HepG2 (cell line): ENCODE measurements around the gene BOLA2B. TPM values are rescaled to one million over a fixed set of nuclear protein-coding genes. Genes with fewer than 3 reads are reported as not detected.

Source experiments
- ATAC-seq: fragments of 200-7000 bp; cut with Tn5 transposase; 3 replicates; pipeline ENCODE4 v1.9.1; 2020; ENCODE audit warnings: mild to moderate bottlenecking, moderate library complexity
- BruUV-seq: library from RNA; stranded (reverse); fragments of 400-500 nt; replicated peaks from 2 replicates; lab custom pipeline; 2021; lab: Mats Ljungman, UMichigan
- CTCF ChIA-PET: fragments of 300-600 bp; formaldehyde crosslinking; extraction: SDS; loops from one replicate; lab custom pipeline; 2021; ENCODE audit warnings: low total read pairs, inconsistent platforms, low intra/inter-chr PET ratio; lab: Yijun Ruan, JAX
- POLR2A ChIA-PET: fragments of 350-600 bp; sonication (Branson Sonifier 250); formaldehyde crosslinking; loops from one replicate; lab custom pipeline; 2020; ENCODE audit warnings: antibody characterized with exemption, inconsistent platforms; lab: Yijun Ruan, JAX
- DNase-seq: peaks from one replicate; pipeline ENCODE4 v3.0.0-alpha.2; 2015; ENCODE audit warnings: low spot score
- FAIRE-seq: peaks from 3 replicates; lab custom pipeline; 2011; peaks lifted over from hg19 to GRCh38; lab: Jason Lieb, UNC
- H2AFZ ChIP-seq: one replicate; pipeline ENCODE4 v1.6.1; 2011; ENCODE audit warnings: low read length, inconsistent platforms
- H3K27ac ChIP-seq: fragments of 300-600 bp; 3 replicates; pipeline ENCODE4 v1.8.0; 2011; ENCODE audit warnings: mixed run types, mild to moderate bottlenecking, mixed read lengths, low read length, inconsistent platforms; ENCODE audit not compliant: insufficient read depth; ENCODE audit errors: extremely low read length
- H3K27me3 ChIP-seq, 2 experiments: fragments of 200-600 bp in 1 of 2; 2 replicates in 1 of 2; 3 replicates in 1 of 2; pipeline versions ENCODE4 v1.6.0 to v1.8.0; 2011; ENCODE audit warnings: low read length in 2 of 2, mild to moderate bottlenecking in 2 of 2, moderate library complexity in 2 of 2, inconsistent platforms in 1 of 2; ENCODE audit not compliant: insufficient read depth in 2 of 2, control insufficient read depth in 1 of 2
- H3K36me3 ChIP-seq, 2 experiments: fragments of 200-600 bp in 1 of 2; replicated peaks in 1 of 2; 2 replicates in 1 of 2; 3 replicates in 1 of 2; pipeline versions ENCODE4 v1.5.1 to v1.8.0; 2011; ENCODE audit warnings: low read length in 2 of 2, inconsistent platforms in 1 of 2; ENCODE audit not compliant: insufficient read depth in 2 of 2, control insufficient read depth in 1 of 2
- H3K4me1 ChIP-seq: 2 replicates; pipeline ENCODE4 v1.5.1; 2012; ENCODE audit warnings: low read length, inconsistent platforms; ENCODE audit not compliant: insufficient read depth
- H3K4me2 ChIP-seq: 2 replicates; pipeline ENCODE4 v1.6.0; 2011; ENCODE audit warnings: low read depth, low read length, inconsistent platforms
- H3K4me3 ChIP-seq, 3 experiments: fragments of 200-600 bp in 1 of 3; sonication (generic), shearing (Covaris generic) in 1 of 3; replicated peaks in 1 of 3; 2 replicates each; pipeline ENCODE4 v1.5.1; 2011 to 2016; ENCODE audit warnings: low read length in 3 of 3, inconsistent platforms in 2 of 3, low read depth in 2 of 3, mild to moderate bottlenecking in 2 of 3, control low read depth in 1 of 3, mixed read lengths in 1 of 3; ENCODE audit not compliant: insufficient read depth in 1 of 3
- H3K79me2 ChIP-seq: one replicate; pipeline ENCODE4 v1.6.1; 2011; ENCODE audit warnings: low read length, inconsistent platforms; ENCODE audit not compliant: insufficient read depth
- H3K9ac ChIP-seq: 2 replicates; pipeline ENCODE4 v1.6.0; 2011; ENCODE audit warnings: mild to moderate bottlenecking, low read depth, low read length, inconsistent platforms; ENCODE audit not compliant: insufficient read depth
- H3K9me3 ChIP-seq: 2 replicates; pipeline ENCODE4 v1.5.1; 2012; ENCODE audit warnings: mild to moderate bottlenecking, low read length
- H4K20me1 ChIP-seq: 2 replicates; pipeline ENCODE4 v1.6.0; 2011; ENCODE audit warnings: inconsistent platforms, mild to moderate bottlenecking, low read length, moderate library complexity; ENCODE audit not compliant: insufficient read depth
- POLR2AphosphoS2 ChIP-seq: IDR thresholded peaks from 2 replicates; pipeline ENCODE4 v1.6.1; 2011; ENCODE audit warnings: low read depth, low read length, improper control_type of control experiment
- RCOR2 ChIP-seq: IDR thresholded peaks from 2 replicates; pipeline ENCODE4 v1.6.1; 2016; ENCODE audit warnings: missing biosample characterization, missing genetic modification reagents
- SETDB1 ChIP-seq: sonication (generic); formaldehyde crosslinking; IDR thresholded peaks from 2 replicates; pipeline ENCODE4 v1.5.1; 2020; ENCODE audit warnings: missing genetic modification reagents, mild to moderate bottlenecking, borderline replicate concordance
- TEAD3 ChIP-seq: optimal IDR thresholded peaks from 2 replicates; pipeline ENCODE3; 2016; ENCODE audit warnings: borderline replicate concordance
- ZNF264 ChIP-seq: sonication (generic); formaldehyde crosslinking; IDR thresholded peaks from 2 replicates; pipeline ENCODE4 v1.4.0; 2020; ENCODE audit warnings: missing genetic modification reagents
- ZNF644 ChIP-seq: IDR thresholded peaks from 2 replicates; pipeline ENCODE4 v1.6.1; 2016; ENCODE audit warnings: low read depth
- ZNF691 ChIP-seq: sonication (generic); formaldehyde crosslinking; IDR thresholded peaks from 2 replicates; pipeline ENCODE4 v1.4.0; 2020; ENCODE audit warnings: missing genetic modification reagents, low read depth, mild to moderate bottlenecking, borderline replicate concordance
- WGBS: methylation state at CpG from one replicate; pipeline ENCODE4 v1.1.6; 2017; ENCODE audit warnings: low lambda C conversion rate; 5-methylcytosine and 5-hydroxymethylcytosine counted together
- in situ Hi-C: cut with HindIII; loops from 2 replicates; pipeline ENCODE4 v1.10.0; 2017; ENCODE audit warnings: low pct_unique_long_range_greater_than_20kb; ENCODE audit not compliant: extremely low pct_ligation_motif_present
- intact Hi-C: fragments of 100-400 bp; cut with micrococcal nuclease; formaldehyde crosslinking; loops from one replicate; pipeline ENCODE4 v1.10.0; 2022; ENCODE audit not compliant: unreplicated experiment
- polyA plus RNA-seq, 8 experiments: library from polyadenylated mRNA; depleted of rRNA in 3 of 8; stranded (reverse) in 7 of 8; unstranded in 1 of 8; fragments of >200 nt; fragmentation: Illumina TruSeq in 4 of 8; extraction: Trizol in 4 of 8; gene quantifications; 2 replicates each; pipeline versions ENCODE4 v1.2.1 to v1.2.3, GENCODE V29; 2011 to 2016; ENCODE audit warnings: low read depth in 4 of 8, missing spikeins in 1 of 8, mixed read lengths in 1 of 8; ENCODE audit not compliant: insufficient read depth in 1 of 8
- total RNA-seq, 5 experiments: library from RNA; depleted of rRNA; stranded (reverse); fragments of >200 nt; fragmentation: Illumina TruSeq; extraction: Trizol; gene quantifications; 2 replicates each; pipeline ENCODE4 v1.2.3, GENCODE V29; 2016; ENCODE audit warnings: low read depth in 1 of 5
- TF ChIP-seq, protein P1 (sequence below): sonication (generic); formaldehyde crosslinking; IDR thresholded peaks from 2 replicates; pipeline ENCODE4 v1.5.0; 2020; ENCODE audit warnings: mild to moderate bottlenecking, missing genetic modification reagents, borderline replicate concordance
- TF ChIP-seq, protein P2 (sequence below): sonication (generic); formaldehyde crosslinking; IDR thresholded peaks from 2 replicates; pipeline ENCODE4 v1.8.0; 2022; ENCODE audit warnings: missing genetic modification reagents, low read depth, mild to moderate bottlenecking, borderline replicate concordance
- TF ChIP-seq, protein P3 (sequence below): sonication (generic); formaldehyde crosslinking; conservative IDR thresholded peaks from 2 replicates; pipeline ENCODE4 v1.8.0; 2022; ENCODE audit warnings: mild to moderate bottlenecking, moderate library complexity, missing genetic modification reagents
- TF ChIP-seq, protein P4 (sequence below): conservative IDR thresholded peaks from 2 replicates; pipeline ENCODE4 v1.6.1; 2018; ENCODE audit warnings: missing genetic modification reagents

BOLA2B gene
- total and polyA plus RNA-seq, 2 of the 13 experiments (the other 11 are each of a cell fraction or from before 2014, with no cell fraction given) = 63.8 to 295 TPM

GRCh38 chr16:30144917-30145316 lies 48.5 kb downstream of the BOLA2B start:
- intact Hi-C loops = no loop called here
- DNase-seq = no peak
- no peak for TF ChIP-seq ZNF691
- no peak for TF ChIP-seq ZNF644 (CRISPR knock-in tag)
- TF ChIP-seq POLR2AphosphoS2 = no peak
- TF ChIP-seq, protein P1, sequence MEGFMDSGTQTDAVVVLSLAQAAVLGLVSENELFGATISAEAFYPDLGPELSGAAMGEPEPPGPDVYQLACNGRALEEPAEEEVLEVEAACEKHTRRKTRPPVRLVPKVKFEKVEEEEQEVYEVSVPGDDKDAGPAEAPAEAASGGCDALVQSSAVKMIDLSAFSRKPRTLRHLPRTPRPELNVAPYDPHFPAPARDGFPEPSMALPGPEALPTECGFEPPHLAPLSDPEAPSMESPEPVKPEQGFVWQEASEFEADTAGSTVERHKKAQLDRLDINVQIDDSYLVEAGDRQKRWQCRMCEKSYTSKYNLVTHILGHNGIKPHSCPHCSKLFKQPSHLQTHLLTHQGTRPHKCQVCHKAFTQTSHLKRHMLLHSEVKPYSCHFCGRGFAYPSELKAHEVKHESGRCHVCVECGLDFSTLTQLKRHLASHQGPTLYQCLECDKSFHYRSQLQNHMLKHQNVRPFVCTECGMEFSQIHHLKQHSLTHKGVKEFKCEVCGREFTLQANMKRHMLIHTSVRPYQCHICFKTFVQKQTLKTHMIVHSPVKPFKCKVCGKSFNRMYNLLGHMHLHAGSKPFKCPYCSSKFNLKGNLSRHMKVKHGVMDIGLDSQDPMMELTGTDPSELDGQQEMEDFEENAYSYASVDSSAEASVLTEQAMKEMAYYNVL (CRISPR knock-in tag) = no peak
- TF ChIP-seq, all 625 proteins: peak for 0
- ATAC-seq = no peak
- Histone ChIP-seq H3K4me3 (no peak overlapping the region), H3K4me2 (no peak overlapping the region), H4K20me1 (no peaks in the 10 kb centered on the region), H3K9me3 (peaks cover 13% of the 10 kb centered on the region), H2AFZ (no peak overlapping the region), H3K4me1 (peaks cover 47% of the 10 kb centered on the region), H3K27me3 (no peaks in the 10 kb centered on the region), H3K27ac (no peak overlapping the region), H3K36me3 (no peaks in the 10 kb centered on the region), H3K9ac (no peak overlapping the region), H3K79me2 (no peaks in the 10 kb centered on the region)
- no peak for FAIRE-seq
- ChIA-PET POLR2A (no interaction called here), CTCF (no interaction called here)
- BruUV-seq = no TSS peak
- 0% methylated on average over 1 of the region's 1 CpG for WGBS
- in situ Hi-C loops = no loop called here

GRCh38 chr16:30144017-30144416 lies 49.4 kb downstream of the BOLA2B start:
- Histone ChIP-seq H3K4me3 (no peak overlapping the region), H3K36me3 (no peaks in the 10 kb centered on the region), H3K9me3 (peaks cover 4% of the 10 kb centered on the region), H3K4me2 (no peak overlapping the region), H2AFZ (no peak overlapping the region), H3K4me1 (peaks cover 54% of the 10 kb centered on the region), H3K27me3 (no peaks in the 10 kb centered on the region), H3K9ac (no peak overlapping the region), H3K79me2 (no peaks in the 10 kb centered on the region), H4K20me1 (no peaks in the 10 kb centered on the region), H3K27ac (no peak overlapping the region)
- FAIRE-seq (no peak), DNase-seq (no peak), ATAC-seq (no peak)
- ChIA-PET POLR2A (no interaction called here), CTCF (no interaction called here)
- no TSS peak for BruUV-seq
- in situ Hi-C loops (no loop called here), intact Hi-C loops (no loop called here)
- TF ChIP-seq, protein P2, sequence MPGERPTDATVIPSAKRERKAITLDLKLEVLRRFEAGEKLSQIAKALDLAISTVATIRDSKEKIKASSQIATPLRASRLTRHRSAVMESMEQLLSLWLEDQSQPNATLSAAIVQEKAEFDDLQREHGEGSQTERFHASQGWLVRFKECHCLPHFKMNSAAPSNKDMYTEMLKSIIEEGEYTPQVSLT (CRISPR knock-in tag) = no peak
- TF ChIP-seq SETDB1 (CRISPR knock-in tag) (no peak), POLR2AphosphoS2 (no peak), TEAD3 (CRISPR knock-in tag) (peak; percentile 73), ZNF264 (CRISPR knock-in tag) (no peak), RCOR2 (CRISPR knock-in tag) (no peak)
- TF ChIP-seq, protein P3, sequence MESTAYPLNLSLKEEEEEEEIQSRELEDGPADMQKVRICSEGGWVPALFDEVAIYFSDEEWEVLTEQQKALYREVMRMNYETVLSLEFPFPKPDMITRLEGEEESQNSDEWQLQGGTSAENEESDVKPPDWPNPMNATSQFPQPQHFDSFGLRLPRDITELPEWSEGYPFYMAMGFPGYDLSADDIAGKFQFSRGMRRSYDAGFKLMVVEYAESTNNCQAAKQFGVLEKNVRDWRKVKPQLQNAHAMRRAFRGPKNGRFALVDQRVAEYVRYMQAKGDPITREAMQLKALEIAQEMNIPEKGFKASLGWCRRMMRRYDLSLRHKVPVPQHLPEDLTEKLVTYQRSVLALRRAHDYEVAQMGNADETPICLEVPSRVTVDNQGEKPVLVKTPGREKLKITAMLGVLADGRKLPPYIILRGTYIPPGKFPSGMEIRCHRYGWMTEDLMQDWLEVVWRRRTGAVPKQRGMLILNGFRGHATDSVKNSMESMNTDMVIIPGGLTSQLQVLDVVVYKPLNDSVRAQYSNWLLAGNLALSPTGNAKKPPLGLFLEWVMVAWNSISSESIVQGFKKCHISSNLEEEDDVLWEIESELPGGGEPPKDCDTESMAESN (CRISPR knock-in tag) = no peak
- TF ChIP-seq, protein P4, sequence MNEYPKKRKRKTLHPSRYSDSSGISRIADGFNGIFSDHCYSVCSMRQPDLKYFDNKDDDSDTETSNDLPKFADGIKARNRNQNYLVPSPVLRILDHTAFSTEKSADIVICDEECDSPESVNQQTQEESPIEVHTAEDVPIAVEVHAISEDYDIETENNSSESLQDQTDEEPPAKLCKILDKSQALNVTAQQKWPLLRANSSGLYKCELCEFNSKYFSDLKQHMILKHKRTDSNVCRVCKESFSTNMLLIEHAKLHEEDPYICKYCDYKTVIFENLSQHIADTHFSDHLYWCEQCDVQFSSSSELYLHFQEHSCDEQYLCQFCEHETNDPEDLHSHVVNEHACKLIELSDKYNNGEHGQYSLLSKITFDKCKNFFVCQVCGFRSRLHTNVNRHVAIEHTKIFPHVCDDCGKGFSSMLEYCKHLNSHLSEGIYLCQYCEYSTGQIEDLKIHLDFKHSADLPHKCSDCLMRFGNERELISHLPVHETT (CRISPR knock-in tag) = no peak
